Activated T-cell treated with anti-CD3 and anti-CD28 coated beads for 1 hour (primary cell): ENCODE measurements around the gene USH1C.

ENCODE experiments used
- DNase-seq: peaks from one replicate; pipeline ENCODE4 v3.0.0-alpha.2; 2020; ENCODE audit warnings: low read depth

The USH1C gene

GRCh38 chr11:17547051-17547577, 2.9 kb upstream of the USH1C start, which contains the start of gene OTOG:
Gene OTOG, plus strand, starts transcription at chr11:17547259. Its CDS starts 114 bp downstream, at chr11:17547373.
- DNase-seq: no peak

DNA sequence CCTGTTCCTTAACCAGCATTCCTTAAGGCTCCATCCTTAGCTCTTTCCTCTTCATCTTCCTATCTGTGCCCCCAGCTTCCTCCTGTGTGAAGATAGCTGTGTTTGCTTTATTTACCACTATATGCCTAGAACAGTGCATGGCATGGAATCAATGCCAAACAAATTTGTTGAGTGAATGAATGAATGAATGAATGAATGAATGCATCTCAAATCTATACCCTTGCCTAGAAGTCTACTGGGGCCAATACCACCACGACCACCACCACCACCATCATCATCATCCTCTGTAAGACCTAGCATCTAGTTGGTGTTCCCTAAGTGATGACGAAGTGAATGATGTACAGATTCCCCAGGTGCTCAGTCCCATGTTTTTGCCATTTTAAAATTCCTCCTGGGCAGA, 2.0 kb upstream of the USH1C start:
- no peak for DNase-seq

GRCh38 chr11:17543574-17544180, 539 bp downstream of the USH1C start:
- no peak for DNase-seq

GRCh38 chr11:17543041-17543440, 1.2 kb downstream of the USH1C start:
- no peak for DNase-seq

GRCh38 chr11:17542249-17542648, 2.0 kb downstream of the USH1C start:
- no peak for DNase-seq

- no peak for DNase-seq
These were observed 2.8 kb downstream of the USH1C start for GRCh38 chr11:17541330-17541885.

- no peak for DNase-seq
These were observed 3.4 kb downstream of the USH1C start for GRCh38 chr11:17540807-17541206.

DNA sequence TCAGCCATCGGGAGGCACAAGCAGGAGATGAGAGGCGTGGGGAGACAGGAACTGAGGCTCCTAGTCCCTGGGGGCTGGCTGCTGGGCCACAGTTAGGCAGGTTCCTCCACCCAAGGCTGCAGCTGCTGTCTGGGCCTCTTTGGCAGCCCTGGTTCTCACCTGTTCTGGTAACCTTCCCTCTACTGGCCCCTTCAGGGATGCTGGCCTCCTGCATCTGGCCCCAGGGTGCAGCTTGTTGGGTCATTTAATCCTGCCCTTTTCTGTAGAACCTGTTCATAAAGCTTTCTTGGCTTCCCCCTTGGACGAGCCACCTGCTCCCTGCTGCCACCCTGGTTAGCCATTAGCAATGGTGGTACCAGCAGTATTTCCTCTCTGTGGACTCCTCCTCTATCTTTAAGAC, 5.5 kb downstream of the USH1C start:
- DNase-seq: no peak

DNA sequence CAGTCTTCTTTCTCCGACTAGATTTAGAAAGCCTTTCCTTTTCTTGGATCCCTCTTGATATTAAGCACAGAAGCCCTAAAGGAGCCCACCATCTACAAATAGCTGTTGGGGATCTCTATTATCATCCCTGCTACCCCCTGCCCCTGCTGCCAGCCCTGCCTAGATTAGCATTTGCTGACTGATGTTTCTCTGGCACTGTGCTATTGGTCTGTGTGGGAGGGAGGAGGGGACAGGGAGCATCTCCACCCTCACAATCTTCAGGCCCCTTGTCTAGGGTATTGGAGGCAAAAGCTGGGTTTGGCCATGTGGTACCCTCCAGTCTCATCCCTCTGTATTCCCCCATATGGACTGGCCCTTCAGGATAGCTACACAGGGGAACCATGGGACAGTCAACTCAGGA, 6.2 kb downstream of the USH1C start:
- DNase-seq: no peak

DNA sequence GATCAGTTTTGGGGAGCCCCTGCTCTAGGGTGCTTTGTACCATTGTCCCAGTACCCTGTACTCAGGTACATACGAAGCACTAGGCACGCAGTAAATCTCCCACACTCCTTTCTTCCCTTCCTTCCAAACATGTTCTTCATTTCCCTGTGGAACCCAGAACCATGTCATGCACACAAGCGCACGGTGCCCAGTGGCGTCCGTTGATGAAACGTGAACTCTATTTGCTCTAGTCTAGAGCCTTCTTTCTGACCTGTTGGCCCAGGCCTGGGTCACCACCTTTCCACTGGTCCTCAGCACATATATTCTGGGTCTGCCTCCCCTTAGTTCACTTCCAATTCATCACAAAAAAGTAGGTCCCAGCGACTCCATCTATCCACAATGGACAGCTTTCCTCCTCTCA, 7.0 kb downstream of the USH1C start:
- no peak for DNase-seq

- DNase-seq: no peak
These were observed 8.7 kb downstream of the USH1C start for GRCh38 chr11:17535488-17535887.

GRCh38 chr11:17533778-17534415, 10.3 kb downstream of the USH1C start:
- no peak for DNase-seq

DNA sequence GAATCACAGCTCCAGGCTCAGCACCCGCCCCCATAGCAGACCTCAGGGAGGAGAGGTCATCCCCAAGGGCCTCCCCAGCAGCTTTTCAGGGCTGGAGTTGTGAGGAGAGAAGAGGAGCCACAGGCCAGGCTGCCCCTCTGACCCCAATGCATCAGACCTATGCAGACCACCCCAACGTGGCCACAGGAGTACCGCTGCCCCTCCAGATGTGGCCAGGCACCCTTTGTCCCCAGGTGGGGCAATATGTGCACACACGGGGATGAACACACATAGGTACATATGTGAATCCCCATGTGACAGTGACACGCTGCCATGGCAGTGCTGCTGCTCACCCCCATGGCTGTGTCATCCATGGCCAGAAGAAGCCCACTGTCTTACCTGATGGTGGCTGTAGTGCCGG, 10.9 kb downstream of the USH1C start:
- no peak for DNase-seq

DNA sequence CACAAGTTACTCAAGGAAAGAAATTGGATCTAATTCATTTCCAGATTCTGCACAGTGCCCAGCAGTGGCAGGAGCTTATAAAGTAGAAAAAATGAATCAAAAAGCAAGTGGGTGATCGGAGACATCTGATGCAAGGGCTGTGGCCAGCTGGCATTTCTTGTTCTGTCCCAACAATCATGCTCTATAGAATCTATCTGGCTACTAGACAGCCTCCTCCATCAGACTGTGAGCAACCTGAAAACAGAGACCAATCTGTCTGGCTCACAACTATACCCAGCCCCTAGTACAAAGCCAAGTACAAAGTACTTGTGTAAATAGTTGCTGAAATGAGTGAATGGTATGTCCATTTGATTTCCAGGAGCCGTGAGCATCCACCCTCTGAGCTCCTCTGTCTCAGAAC, 11.4 kb downstream of the USH1C start:
- no peak for DNase-seq

GRCh38 chr11:17531636-17532113, 12.5 kb downstream of the USH1C start:
- no peak for DNase-seq

DNA sequence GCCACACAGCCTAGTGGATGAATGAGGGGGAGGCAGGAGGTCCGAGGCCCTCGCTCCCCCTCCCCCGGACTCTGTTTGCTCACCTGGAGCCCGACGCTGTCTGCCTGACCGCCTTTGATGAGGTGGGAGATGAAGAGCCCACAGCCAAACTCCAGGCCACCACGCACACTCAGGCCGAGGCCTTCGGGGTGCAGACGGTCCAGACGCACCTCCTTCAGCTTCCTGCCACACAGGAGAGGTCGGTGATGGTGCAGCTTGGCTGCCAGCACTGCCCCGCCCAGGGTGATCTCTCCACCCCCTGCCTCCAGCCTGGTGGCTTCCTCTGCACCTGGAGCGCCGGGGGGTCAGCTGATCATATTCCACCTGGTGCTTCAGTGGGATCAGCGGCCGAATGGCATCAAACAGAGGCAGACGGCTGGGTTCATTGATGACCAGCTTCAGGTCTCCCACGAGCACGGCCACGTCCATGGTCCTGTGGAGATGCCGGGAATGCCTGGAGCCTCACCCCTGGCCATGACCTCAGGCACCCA, 13.1 kb downstream of the USH1C start:
- DNase-seq: no peak

GRCh38 chr11:17529844-17530185, 14.4 kb downstream of the USH1C start:
- no peak for DNase-seq

- no peak for DNase-seq
These were observed 15.0 kb downstream of the USH1C start for GRCh38 chr11:17528906-17529843.

GRCh38 chr11:17528181-17528691, 16.0 kb downstream of the USH1C start:
- peak; percentile 14 for DNase-seq

- no peak for DNase-seq
These were observed 16.6 kb downstream of the USH1C start for GRCh38 chr11:17527628-17527995.

DNA sequence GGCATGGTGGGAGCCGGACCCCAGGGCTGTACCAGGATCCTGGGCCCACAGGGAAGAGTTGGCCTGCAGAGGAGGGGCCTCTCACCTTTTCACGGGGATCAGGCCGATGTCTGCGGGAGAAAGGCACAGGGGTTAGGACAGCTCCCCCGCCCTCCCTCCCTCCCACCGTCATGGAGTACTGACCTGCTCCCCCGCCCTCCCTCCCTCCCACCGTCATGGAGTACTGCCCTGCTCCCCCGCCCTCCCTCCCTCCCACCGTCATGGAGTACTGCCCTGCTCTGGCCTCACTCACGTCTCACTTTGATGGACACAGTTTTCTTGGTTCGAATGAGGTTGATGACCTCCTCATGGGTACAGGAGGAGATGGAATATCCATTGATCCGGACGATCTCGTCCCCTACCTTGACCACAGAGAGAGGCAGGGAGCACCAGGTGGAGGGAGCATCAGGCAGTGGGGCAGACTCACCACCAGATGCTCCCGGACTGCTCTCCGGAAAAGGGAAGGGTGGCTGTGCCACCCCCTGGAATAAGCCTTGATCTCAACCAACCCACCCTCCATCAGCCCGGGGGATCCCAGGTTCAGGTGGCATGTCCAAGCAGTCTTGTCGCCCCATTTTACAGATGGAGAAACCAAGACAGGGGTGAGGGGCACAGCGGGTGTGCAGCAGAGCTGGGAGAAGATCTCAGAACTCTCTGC, 17.1 kb downstream of the USH1C start:
- DNase-seq: no peak
